Fibroblast of the conjunctiva (primary cell): ENCODE data around the gene NDUFAF5.

Experiments
- DNase-seq: peaks from one replicate; pipeline ENCODE4 v3.0.0-alpha.2; 2010; ENCODE audit warnings: low read depth

The NDUFAF5 gene

GRCh38 chr20:13777171-13777601, 7.6 kb upstream of the NDUFAF5 start:
- DNase-seq, result no peak

- DNase-seq, result no peak
Measured at GRCh38 chr20:13778827-13779226, 6.0 kb upstream of the NDUFAF5 start.

GRCh38 chr20:13783528-13783927, 1.3 kb upstream of the NDUFAF5 start:
- DNase-seq, result no peak

- DNase-seq, result no peak
Measured at GRCh38 chr20:13784271-13784892, 446 bp upstream of the NDUFAF5 start.

GRCh38 chr20:13786143-13786828, 1.5 kb downstream of the NDUFAF5 start:
- no peak for DNase-seq

- peak; percentile 52 for DNase-seq
Measured at GRCh38 chr20:13788167-13788834, 3.5 kb downstream of the NDUFAF5 start.

GRCh38 chr20:13790708-13791107, 5.9 kb downstream of the NDUFAF5 start:
- DNase-seq, result no peak

- DNase-seq, result no peak
Measured at GRCh38 chr20:13791540-13792459, 7.0 kb downstream of the NDUFAF5 start.

GRCh38 chr20:13793001-13793400, 8.2 kb downstream of the NDUFAF5 start:
- no peak for DNase-seq

GRCh38 chr20:13794667-13795066, 9.8 kb downstream of the NDUFAF5 start:
- no peak for DNase-seq

GRCh38 chr20:13799040-13799439, 14.2 kb downstream of the NDUFAF5 start:
- DNase-seq, result no peak

GRCh38 chr20:13799974-13800373, 15.1 kb downstream of the NDUFAF5 start:
- DNase-seq, result no peak

- DNase-seq, result peak; percentile 73
Measured at GRCh38 chr20:13800728-13801134, 15.9 kb downstream of the NDUFAF5 start.

- DNase-seq, result no peak
Measured at GRCh38 chr20:13809373-13809772, 24.5 kb downstream of the NDUFAF5 start.

GRCh38 chr20:13809855-13810254, 25.0 kb downstream of the NDUFAF5 start:
- DNase-seq, result no peak

GRCh38 chr20:13810446-13810845, 25.6 kb downstream of the NDUFAF5 start:
- no peak for DNase-seq

GRCh38 chr20:13813910-13814309, 29.1 kb downstream of the NDUFAF5 start:
- no peak for DNase-seq

GRCh38 chr20:13814672-13815071, 29.8 kb downstream of the NDUFAF5 start:
- no peak for DNase-seq

- DNase-seq, result no peak
Measured at GRCh38 chr20:13816757-13817156, 31.9 kb downstream of the NDUFAF5 start.

- DNase-seq, result no peak
Measured at GRCh38 chr20:13817342-13817741, 32.5 kb downstream of the NDUFAF5 start.

GRCh38 chr20:13819885-13820645, 35.2 kb downstream of the NDUFAF5 start:
- DNase-seq, result peak; percentile 24
